ENCODE measurements around the gene HOXA7.

HOXA7 gene

GRCh38 chr7:27160546-27161213 lies 4.2 kb upstream of the HOXA7 start:
- peaks cover 100% of the 10 kb centered on the region for H3K27me3 ChIP-seq
- H3K27ac ChIP-seq, result peak overlapping the region; percentile 40
- peaks cover 51 to 78% of the 10 kb centered on the region in 2 experiments for H3K4me1 ChIP-seq (ENCODE audit: control insufficient read depth in 1 of 2, insufficient read depth in 1 of 2, low read depth in 1 of 2, low read length in 1 of 2)

GRCh38 chr7:27160145-27160545 lies 3.7 kb upstream of the HOXA7 start:
- Histone ChIP-seq H3K4me1 (ENCODE audit: control insufficient read depth in 1 of 2, insufficient read depth in 1 of 2, low read depth in 1 of 2, low read length in 1 of 2) (peaks cover 50 to 78% of the 10 kb centered on the region in 2 experiments), H3K9me3 (no peaks in the 10 kb centered on the region), H3K27ac (no peak overlapping the region), H3K27me3 (peaks cover 100% of the 10 kb centered on the region), H3K36me3 (no peaks in the 10 kb centered on the region), H3K4me3 (ENCODE audit: low read depth in 1 of 2, low read length in 1 of 2) (peak overlapping the region in 1 of 2 experiments; percentile 85)
- no peak for TF ChIP-seq CTCF (IDR thresholded peaks at IDR 0.05)

More at GRCh38 chr7:27160546-27161213, 4.2 kb upstream of the HOXA7 start:
- peak; percentile 98 for TF ChIP-seq CTCF (IDR thresholded peaks at IDR 0.05)
- no peaks in the 10 kb centered on the region for H3K36me3 ChIP-seq
- H3K4me3 ChIP-seq (ENCODE audit: low read depth in 1 of 2, low read length in 1 of 2), result peak overlapping the region; percentile 74 to 85
- H3K9me3 ChIP-seq, result no peaks in the 10 kb centered on the region

GRCh38 chr7:27159266-27160144 lies 3.0 kb upstream of the HOXA7 start:
- Histone ChIP-seq H3K36me3 (no peaks in the 10 kb centered on the region), H3K4me1 (ENCODE audit: control insufficient read depth in 1 of 2, insufficient read depth in 1 of 2, low read depth in 1 of 2, low read length in 1 of 2) (peaks cover 44 to 76% of the 10 kb centered on the region in 2 experiments), H3K9me3 (no peaks in the 10 kb centered on the region), H3K27ac (no peak overlapping the region), H3K27me3 (peaks cover 100% of the 10 kb centered on the region), H3K4me3 (ENCODE audit: low read depth in 1 of 2, low read length in 1 of 2) (no peak overlapping the region)
- TF ChIP-seq CTCF (IDR thresholded peaks at IDR 0.05), result no peak

- Histone ChIP-seq H3K36me3 (no peaks in the 10 kb centered on the region), H3K27me3 (peaks cover 100% of the 10 kb centered on the region), H3K9me3 (no peaks in the 10 kb centered on the region), H3K4me1 (ENCODE audit: control insufficient read depth in 1 of 2, insufficient read depth in 1 of 2, low read depth in 1 of 2, low read length in 1 of 2) (peaks cover 36 to 68% of the 10 kb centered on the region in 2 experiments), H3K4me3 (ENCODE audit: low read depth in 1 of 2, low read length in 1 of 2) (no peak overlapping the region), H3K27ac (no peak overlapping the region)
- no peak for TF ChIP-seq CTCF (IDR thresholded peaks at IDR 0.05)
Measured at GRCh38 chr7:27158436-27159265, 2.2 kb upstream of the HOXA7 start.

- Histone ChIP-seq H3K27me3 (peaks cover 100% of the 10 kb centered on the region), H3K36me3 (no peaks in the 10 kb centered on the region), H3K4me1 (ENCODE audit: control insufficient read depth in 1 of 2, insufficient read depth in 1 of 2, low read depth in 1 of 2, low read length in 1 of 2) (peaks cover 34 to 64% of the 10 kb centered on the region in 2 experiments), H3K4me3 (ENCODE audit: low read depth in 1 of 2, low read length in 1 of 2) (no peak overlapping the region), H3K9me3 (no peaks in the 10 kb centered on the region), H3K27ac (no peak overlapping the region)
- TF ChIP-seq CTCF (IDR thresholded peaks at IDR 0.05), result no peak
Measured at GRCh38 chr7:27157702-27158431, 1.4 kb upstream of the HOXA7 start.
